HG03521 (cell line): Measurements from ENCODE around the gene VPS41.

Experiments used
- ATAC-seq: cut with Tn5 transposase; IDR thresholded peaks from one replicate; pipeline ENCODE4 v1.9.1; 2021; ENCODE audit warnings: mild to moderate bottlenecking, moderate library complexity; ENCODE audit not compliant: unreplicated experiment

Gene VPS41

DNA sequence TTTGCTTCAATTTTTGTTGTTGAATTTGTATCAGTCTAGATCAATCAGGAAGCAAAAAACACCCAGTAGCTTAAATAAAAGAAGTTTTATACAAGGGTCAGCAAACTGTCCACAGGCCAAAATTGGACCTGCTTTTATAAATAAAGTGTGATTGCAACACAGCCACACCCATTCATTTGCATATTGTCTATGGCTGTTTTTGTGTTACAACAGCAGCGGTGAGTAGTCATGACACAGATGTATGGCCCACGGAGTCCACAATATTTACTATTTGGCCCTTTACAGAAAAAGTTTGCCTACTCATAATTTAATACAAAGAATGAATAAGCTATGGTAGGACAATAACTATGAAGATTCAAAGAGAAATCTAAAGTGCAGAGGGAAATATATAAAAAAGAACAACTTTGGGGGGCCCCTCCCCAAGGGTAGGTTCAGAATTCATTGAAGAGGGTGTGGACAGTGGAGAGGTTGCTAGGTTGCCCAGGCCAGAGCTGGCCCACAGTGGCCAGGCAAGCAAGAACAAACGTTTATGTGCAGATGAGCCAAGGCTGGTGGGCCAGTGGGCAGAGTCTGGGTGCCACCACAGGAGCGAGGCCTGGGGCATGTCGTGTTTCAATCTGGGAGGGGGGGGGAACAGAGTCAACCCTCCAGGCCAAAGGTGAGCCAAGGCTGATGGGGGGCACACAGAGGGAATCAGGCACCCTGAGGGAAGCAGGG is 230.9 kb downstream of the VPS41 start:
- ATAC-seq, result no peak

GRCh38 chr7:38675494-38676106 is 233.4 kb downstream of the VPS41 start:
- ATAC-seq, result no peak

DNA sequence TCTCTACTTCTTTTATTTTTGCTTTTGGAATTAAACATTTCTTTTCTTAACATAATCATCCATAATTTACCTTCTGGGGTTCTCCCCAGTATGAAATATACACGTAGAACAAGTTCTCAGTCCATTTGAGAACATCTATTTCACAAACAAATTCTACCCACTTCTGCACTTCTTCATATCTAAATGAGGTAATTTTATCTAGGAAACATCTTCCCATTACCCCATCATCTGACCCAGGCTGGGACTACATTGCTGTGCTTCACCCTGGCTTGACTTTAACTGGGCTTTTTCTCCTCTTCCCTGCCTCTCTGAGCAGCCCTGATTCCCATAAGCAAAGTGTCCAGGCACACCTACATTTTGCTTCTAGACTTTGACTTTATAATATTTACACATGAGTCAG is 234.5 kb downstream of the VPS41 start:
- ATAC-seq, result no peak

GRCh38 chr7:38673795-38674194 is 235.2 kb downstream of the VPS41 start:
- no peak for ATAC-seq
